ENCODE measurements around the gene KIF25.

DNA sequence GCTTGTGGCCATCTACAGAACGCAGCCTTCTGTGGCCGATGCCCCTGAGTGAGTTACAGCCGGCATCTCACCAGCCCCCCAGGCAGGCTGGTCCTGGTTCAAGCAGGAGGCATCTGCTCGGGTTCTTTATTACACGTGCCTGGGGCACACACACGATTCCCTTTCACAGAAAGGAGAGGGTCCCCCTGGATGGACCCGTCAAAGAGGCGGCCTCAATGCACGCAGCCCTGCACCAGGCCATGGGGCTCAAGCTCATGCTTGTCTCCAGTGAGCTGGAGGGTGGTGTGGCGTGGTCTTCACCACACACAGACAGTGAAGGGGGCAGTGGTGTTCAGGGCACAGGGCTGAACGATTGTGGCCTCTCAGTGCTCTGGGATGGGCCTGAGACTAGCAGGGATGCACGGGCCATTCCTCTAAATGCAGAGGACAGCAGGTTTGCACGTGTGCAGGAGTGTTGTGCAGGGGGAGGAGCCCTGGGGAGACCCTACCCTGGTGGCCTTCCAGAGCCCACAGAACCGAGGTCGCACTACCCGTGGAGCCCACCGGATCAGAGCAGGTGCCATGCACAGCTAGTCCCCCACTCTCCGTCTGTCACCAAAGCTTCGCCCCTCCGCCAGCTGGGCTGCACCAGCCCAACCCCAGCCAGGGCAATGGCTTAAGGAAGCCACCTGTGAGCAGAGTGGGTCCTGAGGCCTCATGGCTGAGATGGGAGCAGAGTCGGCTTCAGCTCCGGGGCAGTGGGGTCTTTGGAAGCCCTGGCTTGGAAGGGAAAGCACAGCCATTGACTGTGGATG lies 58.4 kb downstream of the KIF25 start:
- TF ChIP-seq CTCF (IDR thresholded peaks at IDR 0.05) (no peak), POLR2A (IDR thresholded peaks at IDR 0.05) (no peak)

All from vagina (tissue), 2 donors.